Measurements from ENCODE around the gene MYOZ3.

Gene MYOZ3

DNA sequence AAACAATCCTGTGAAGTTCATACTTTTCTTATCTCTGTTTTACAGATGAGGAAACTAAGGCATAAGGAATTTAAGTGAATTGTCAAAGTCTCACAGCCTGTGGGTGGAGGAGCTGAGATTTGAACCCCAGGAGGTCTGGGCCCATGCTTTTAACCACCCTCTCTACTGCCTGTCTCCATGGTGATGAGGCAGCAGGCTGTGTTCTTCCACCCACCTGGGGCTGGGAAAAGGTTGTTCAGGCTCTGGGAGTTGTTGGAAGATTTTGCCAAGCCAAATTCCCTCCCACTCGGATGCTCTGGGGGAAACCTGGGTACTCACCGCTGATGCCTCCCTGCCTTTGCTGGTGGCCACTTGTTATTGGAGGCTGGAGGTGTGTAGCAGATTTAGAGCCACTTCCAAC lies 38.9 kb upstream of the MYOZ3 start:
- no peak for ATAC-seq
- TF ChIP-seq ZFP30 (CRISPR knock-in tag; IDR thresholded peaks at IDR 0.05) (no peak), ESRRG (CRISPR knock-in tag; IDR thresholded peaks at IDR 0.05) (no peak), TOX (CRISPR knock-in tag; IDR thresholded peaks at IDR 0.05; ENCODE audit: borderline replicate concordance) (no peak), PATZ1 (CRISPR knock-in tag; IDR thresholded peaks at IDR 0.05; ENCODE audit: borderline replicate concordance) (no peak), CSDC2 (CRISPR knock-in tag; IDR thresholded peaks at IDR 0.05) (no peak), ZNF70 (CRISPR knock-in tag; IDR thresholded peaks at IDR 0.05) (no peak), POU6F1 (CRISPR knock-in tag; IDR thresholded peaks at IDR 0.05; ENCODE audit: borderline replicate concordance, low read depth) (no peak), TCF4 (CRISPR knock-in tag; IDR thresholded peaks at IDR 0.05; ENCODE audit: borderline replicate concordance) (no peak), ZC3H10 (CRISPR knock-in tag; IDR thresholded peaks at IDR 0.05) (no peak), ZFP3 (CRISPR knock-in tag; IDR thresholded peaks at IDR 0.05) (no peak), ZNF565 (CRISPR knock-in tag; conservative IDR thresholded peaks at IDR 0.05; ENCODE audit: low read depth) (no peak)
- TF ChIP-seq, protein P1, sequence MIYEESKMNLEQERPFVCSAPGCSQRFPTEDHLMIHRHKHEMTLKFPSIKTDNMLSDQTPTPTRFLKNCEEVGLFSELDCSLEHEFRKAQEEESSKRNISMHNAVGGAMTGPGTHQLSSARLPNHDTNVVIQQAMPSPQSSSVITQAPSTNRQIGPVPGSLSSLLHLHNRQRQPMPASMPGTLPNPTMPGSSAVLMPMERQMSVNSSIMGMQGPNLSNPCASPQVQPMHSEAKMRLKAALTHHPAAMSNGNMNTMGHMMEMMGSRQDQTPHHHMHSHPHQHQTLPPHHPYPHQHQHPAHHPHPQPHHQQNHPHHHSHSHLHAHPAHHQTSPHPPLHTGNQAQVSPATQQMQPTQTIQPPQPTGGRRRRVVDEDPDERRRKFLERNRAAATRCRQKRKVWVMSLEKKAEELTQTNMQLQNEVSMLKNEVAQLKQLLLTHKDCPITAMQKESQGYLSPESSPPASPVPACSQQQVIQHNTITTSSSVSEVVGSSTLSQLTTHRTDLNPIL (CRISPR knock-in tag; IDR thresholded peaks at IDR 0.05; ENCODE audit: low read depth) = no peak
- TF ChIP-seq, protein P2, sequence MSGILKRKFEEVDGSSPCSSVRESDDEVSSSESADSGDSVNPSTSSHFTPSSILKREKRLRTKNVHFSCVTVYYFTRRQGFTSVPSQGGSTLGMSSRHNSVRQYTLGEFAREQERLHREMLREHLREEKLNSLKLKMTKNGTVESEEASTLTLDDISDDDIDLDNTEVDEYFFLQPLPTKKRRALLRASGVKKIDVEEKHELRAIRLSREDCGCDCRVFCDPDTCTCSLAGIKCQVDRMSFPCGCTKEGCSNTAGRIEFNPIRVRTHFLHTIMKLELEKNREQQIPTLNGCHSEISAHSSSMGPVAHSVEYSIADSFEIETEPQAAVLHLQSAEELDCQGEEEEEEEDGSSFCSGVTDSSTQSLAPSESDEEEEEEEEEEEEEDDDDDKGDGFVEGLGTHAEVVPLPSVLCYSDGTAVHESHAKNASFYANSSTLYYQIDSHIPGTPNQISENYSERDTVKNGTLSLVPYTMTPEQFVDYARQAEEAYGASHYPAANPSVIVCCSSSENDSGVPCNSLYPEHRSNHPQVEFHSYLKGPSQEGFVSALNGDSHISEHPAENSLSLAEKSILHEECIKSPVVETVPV (CRISPR knock-in tag; IDR thresholded peaks at IDR 0.05) = no peak

DNA sequence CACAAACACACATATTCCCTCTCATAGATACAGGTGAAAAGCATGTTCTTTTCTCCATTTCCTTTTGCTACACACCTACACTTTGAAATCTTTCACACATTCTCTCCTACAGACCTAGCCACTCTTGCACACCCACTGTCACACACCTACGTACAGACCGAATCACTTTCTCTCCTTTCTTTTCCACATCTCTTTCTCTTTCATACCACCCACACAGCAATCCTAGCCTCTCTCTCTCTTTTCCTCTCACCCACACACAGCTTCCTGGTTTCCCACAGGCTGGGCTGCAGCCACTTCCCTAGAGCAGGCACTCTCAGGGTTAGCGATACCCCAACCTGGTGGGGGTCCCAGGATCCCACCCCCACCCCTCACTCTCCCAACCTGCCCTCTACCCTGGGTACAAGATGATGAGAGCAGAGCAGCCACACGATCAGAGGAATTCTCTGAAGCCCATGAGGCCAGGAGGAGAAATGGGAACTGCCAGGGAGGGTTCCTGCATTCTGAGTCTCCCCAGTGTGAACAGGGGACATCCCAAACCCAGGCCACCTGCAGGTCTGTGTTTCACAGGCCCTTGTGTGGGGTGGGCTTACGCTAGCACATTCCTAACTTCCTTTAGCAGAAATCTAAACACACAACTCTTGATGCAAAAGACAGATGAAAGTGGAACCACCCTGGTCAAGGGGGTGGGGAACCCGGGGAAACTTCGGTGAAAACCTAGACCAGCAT lies 37.7 kb upstream of the MYOZ3 start:
- no peak for ATAC-seq
- TF ChIP-seq ESRRG (CRISPR knock-in tag; IDR thresholded peaks at IDR 0.05) = no peak
- no peak for TF ChIP-seq PPARA (CRISPR knock-in tag; IDR thresholded peaks at IDR 0.05; ENCODE audit: borderline replicate concordance)
- no peak for TF ChIP-seq PATZ1 (CRISPR knock-in tag; IDR thresholded peaks at IDR 0.05; ENCODE audit: borderline replicate concordance)
- no peak for TF ChIP-seq CSDC2 (CRISPR knock-in tag; IDR thresholded peaks at IDR 0.05)
- no peak for TF ChIP-seq ZC3H10 (CRISPR knock-in tag; IDR thresholded peaks at IDR 0.05)
- no peak for TF ChIP-seq ZNF70 (CRISPR knock-in tag; IDR thresholded peaks at IDR 0.05)
- no peak for TF ChIP-seq ZNF8 (CRISPR knock-in tag; IDR thresholded peaks at IDR 0.05)
- no peak for TF ChIP-seq RARB (CRISPR knock-in tag; IDR thresholded peaks at IDR 0.05)
- TF ChIP-seq ZFP30 (CRISPR knock-in tag; IDR thresholded peaks at IDR 0.05) = no peak
- TF ChIP-seq OSR1 (CRISPR knock-in tag; IDR thresholded peaks at IDR 0.05) = no peak
- no peak for TF ChIP-seq TOX (CRISPR knock-in tag; IDR thresholded peaks at IDR 0.05; ENCODE audit: borderline replicate concordance)
- TF ChIP-seq POU6F1 (CRISPR knock-in tag; IDR thresholded peaks at IDR 0.05; ENCODE audit: borderline replicate concordance, low read depth) = no peak
- TF ChIP-seq, protein P2 (CRISPR knock-in tag; IDR thresholded peaks at IDR 0.05) = no peak
- TF ChIP-seq SNAI2 (CRISPR knock-in tag; IDR thresholded peaks at IDR 0.05) = no peak
- TF ChIP-seq ARNTL (CRISPR knock-in tag; IDR thresholded peaks at IDR 0.05; ENCODE audit: borderline replicate concordance, low read depth) = no peak
- TF ChIP-seq, protein P3, sequence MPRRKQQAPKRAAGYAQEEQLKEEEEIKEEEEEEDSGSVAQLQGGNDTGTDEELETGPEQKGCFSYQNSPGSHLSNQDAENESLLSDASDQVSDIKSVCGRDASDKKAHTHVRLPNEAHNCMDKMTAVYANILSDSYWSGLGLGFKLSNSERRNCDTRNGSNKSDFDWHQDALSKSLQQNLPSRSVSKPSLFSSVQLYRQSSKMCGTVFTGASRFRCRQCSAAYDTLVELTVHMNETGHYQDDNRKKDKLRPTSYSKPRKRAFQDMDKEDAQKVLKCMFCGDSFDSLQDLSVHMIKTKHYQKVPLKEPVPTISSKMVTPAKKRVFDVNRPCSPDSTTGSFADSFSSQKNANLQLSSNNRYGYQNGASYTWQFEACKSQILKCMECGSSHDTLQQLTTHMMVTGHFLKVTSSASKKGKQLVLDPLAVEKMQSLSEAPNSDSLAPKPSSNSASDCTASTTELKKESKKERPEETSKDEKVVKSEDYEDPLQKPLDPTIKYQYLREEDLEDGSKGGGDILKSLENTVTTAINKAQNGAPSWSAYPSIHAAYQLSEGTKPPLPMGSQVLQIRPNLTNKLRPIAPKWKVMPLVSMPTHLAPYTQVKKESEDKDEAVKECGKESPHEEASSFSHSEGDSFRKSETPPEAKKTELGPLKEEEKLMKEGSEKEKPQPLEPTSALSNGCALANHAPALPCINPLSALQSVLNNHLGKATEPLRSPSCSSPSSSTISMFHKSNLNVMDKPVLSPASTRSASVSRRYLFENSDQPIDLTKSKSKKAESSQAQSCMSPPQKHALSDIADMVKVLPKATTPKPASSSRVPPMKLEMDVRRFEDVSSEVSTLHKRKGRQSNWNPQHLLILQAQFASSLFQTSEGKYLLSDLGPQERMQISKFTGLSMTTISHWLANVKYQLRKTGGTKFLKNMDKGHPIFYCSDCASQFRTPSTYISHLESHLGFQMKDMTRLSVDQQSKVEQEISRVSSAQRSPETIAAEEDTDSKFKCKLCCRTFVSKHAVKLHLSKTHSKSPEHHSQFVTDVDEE (CRISPR knock-in tag; IDR thresholded peaks at IDR 0.05) = no peak
- TF ChIP-seq ZFP3 (CRISPR knock-in tag; IDR thresholded peaks at IDR 0.05) = no peak
- TF ChIP-seq BACH2 (CRISPR knock-in tag; IDR thresholded peaks at IDR 0.05; ENCODE audit: borderline replicate concordance) = no peak

All from SK-N-SH treated with all-trans-retinoic acid at 6 μM for 48 hours (cell line).